ENCODE results near the gene CR2.

CR2 gene

DNA sequence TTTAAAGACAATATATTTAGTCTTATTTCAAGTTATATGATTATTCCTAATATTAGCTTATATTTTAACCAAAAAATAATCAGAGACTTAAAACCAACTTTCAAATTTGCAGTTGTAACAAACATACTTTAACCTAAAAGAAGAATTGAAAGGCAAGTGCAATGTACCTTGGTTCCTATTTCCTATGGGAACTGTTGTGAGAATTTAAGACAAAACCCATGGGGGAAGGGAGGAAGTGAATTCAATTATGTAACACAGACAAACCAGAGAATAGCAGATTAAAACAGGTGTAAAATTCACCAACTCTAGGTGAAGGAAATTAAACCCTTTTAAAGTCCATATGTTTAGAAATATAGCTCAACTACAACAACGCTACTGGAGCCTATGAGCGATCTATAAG is 22.6 kb upstream of the CR2 start:
- ATAC-seq: no peak
- TF ChIP-seq, protein P1, sequence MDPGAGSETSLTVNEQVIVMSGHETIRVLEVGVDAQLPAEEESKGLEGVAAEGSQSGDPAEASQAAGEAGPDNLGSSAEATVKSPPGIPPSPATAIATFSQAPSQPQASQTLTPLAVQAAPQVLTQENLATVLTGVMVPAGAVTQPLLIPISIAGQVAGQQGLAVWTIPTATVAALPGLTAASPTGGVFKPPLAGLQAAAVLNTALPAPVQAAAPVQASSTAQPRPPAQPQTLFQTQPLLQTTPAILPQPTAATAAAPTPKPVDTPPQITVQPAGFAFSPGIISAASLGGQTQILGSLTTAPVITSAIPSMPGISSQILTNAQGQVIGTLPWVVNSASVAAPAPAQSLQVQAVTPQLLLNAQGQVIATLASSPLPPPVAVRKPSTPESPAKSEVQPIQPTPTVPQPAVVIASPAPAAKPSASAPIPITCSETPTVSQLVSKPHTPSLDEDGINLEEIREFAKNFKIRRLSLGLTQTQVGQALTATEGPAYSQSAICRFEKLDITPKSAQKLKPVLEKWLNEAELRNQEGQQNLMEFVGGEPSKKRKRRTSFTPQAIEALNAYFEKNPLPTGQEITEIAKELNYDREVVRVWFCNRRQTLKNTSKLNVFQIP (CRISPR knock-in tag; IDR thresholded peaks at IDR 0.05; ENCODE audit: borderline replicate concordance, low read depth): no peak
- TF ChIP-seq RARB (CRISPR knock-in tag; IDR thresholded peaks at IDR 0.05) (no peak), TCF4 (CRISPR knock-in tag; IDR thresholded peaks at IDR 0.05; ENCODE audit: borderline replicate concordance) (no peak), PPARA (CRISPR knock-in tag; IDR thresholded peaks at IDR 0.05; ENCODE audit: borderline replicate concordance) (no peak), BACH2 (CRISPR knock-in tag; IDR thresholded peaks at IDR 0.05; ENCODE audit: borderline replicate concordance) (no peak), ZC3H10 (CRISPR knock-in tag; IDR thresholded peaks at IDR 0.05) (no peak), ZFP3 (CRISPR knock-in tag; IDR thresholded peaks at IDR 0.05) (no peak), SNAI2 (CRISPR knock-in tag; IDR thresholded peaks at IDR 0.05) (no peak), CSDC2 (CRISPR knock-in tag; IDR thresholded peaks at IDR 0.05) (no peak), ESRRG (CRISPR knock-in tag; IDR thresholded peaks at IDR 0.05) (no peak), ZFP30 (CRISPR knock-in tag; IDR thresholded peaks at IDR 0.05) (no peak), ISL1 (CRISPR knock-in tag; IDR thresholded peaks at IDR 0.05) (no peak), TOX (CRISPR knock-in tag; IDR thresholded peaks at IDR 0.05; ENCODE audit: borderline replicate concordance) (no peak), GLIS3 (CRISPR knock-in tag; IDR thresholded peaks at IDR 0.05) (no peak)
- TF ChIP-seq, protein P2, sequence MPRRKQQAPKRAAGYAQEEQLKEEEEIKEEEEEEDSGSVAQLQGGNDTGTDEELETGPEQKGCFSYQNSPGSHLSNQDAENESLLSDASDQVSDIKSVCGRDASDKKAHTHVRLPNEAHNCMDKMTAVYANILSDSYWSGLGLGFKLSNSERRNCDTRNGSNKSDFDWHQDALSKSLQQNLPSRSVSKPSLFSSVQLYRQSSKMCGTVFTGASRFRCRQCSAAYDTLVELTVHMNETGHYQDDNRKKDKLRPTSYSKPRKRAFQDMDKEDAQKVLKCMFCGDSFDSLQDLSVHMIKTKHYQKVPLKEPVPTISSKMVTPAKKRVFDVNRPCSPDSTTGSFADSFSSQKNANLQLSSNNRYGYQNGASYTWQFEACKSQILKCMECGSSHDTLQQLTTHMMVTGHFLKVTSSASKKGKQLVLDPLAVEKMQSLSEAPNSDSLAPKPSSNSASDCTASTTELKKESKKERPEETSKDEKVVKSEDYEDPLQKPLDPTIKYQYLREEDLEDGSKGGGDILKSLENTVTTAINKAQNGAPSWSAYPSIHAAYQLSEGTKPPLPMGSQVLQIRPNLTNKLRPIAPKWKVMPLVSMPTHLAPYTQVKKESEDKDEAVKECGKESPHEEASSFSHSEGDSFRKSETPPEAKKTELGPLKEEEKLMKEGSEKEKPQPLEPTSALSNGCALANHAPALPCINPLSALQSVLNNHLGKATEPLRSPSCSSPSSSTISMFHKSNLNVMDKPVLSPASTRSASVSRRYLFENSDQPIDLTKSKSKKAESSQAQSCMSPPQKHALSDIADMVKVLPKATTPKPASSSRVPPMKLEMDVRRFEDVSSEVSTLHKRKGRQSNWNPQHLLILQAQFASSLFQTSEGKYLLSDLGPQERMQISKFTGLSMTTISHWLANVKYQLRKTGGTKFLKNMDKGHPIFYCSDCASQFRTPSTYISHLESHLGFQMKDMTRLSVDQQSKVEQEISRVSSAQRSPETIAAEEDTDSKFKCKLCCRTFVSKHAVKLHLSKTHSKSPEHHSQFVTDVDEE (CRISPR knock-in tag; IDR thresholded peaks at IDR 0.05): no peak
- TF ChIP-seq, protein P3, sequence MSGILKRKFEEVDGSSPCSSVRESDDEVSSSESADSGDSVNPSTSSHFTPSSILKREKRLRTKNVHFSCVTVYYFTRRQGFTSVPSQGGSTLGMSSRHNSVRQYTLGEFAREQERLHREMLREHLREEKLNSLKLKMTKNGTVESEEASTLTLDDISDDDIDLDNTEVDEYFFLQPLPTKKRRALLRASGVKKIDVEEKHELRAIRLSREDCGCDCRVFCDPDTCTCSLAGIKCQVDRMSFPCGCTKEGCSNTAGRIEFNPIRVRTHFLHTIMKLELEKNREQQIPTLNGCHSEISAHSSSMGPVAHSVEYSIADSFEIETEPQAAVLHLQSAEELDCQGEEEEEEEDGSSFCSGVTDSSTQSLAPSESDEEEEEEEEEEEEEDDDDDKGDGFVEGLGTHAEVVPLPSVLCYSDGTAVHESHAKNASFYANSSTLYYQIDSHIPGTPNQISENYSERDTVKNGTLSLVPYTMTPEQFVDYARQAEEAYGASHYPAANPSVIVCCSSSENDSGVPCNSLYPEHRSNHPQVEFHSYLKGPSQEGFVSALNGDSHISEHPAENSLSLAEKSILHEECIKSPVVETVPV (CRISPR knock-in tag; IDR thresholded peaks at IDR 0.05): no peak
- TF ChIP-seq, protein P4, sequence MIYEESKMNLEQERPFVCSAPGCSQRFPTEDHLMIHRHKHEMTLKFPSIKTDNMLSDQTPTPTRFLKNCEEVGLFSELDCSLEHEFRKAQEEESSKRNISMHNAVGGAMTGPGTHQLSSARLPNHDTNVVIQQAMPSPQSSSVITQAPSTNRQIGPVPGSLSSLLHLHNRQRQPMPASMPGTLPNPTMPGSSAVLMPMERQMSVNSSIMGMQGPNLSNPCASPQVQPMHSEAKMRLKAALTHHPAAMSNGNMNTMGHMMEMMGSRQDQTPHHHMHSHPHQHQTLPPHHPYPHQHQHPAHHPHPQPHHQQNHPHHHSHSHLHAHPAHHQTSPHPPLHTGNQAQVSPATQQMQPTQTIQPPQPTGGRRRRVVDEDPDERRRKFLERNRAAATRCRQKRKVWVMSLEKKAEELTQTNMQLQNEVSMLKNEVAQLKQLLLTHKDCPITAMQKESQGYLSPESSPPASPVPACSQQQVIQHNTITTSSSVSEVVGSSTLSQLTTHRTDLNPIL (CRISPR knock-in tag; IDR thresholded peaks at IDR 0.05; ENCODE audit: low read depth): no peak
- TF ChIP-seq, protein P5, sequence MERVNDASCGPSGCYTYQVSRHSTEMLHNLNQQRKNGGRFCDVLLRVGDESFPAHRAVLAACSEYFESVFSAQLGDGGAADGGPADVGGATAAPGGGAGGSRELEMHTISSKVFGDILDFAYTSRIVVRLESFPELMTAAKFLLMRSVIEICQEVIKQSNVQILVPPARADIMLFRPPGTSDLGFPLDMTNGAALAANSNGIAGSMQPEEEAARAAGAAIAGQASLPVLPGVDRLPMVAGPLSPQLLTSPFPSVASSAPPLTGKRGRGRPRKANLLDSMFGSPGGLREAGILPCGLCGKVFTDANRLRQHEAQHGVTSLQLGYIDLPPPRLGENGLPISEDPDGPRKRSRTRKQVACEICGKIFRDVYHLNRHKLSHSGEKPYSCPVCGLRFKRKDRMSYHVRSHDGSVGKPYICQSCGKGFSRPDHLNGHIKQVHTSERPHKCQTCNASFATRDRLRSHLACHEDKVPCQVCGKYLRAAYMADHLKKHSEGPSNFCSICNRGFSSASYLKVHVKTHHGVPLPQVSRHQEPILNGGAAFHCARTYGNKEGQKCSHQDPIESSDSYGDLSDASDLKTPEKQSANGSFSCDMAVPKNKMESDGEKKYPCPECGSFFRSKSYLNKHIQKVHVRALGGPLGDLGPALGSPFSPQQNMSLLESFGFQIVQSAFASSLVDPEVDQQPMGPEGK (CRISPR knock-in tag; IDR thresholded peaks at IDR 0.05; ENCODE audit: borderline replicate concordance): no peak

DNA sequence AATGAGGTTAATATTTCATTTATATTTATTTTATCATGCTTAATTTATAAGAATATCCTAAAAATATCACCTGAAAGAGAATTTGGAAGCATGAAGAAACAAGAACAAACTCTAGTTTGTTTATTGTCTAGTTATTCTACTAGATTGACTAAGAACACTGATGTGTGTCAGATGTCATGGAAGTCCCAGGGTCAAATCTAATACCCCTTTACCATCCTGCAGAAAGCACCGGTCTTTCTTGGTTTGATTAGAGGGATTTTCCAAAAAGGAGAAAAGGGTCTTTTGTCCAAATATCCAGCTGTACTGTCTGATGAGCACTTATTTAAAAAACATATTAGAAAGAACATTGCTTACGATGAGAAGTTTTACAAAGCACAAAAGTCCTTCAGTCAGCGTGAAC is 20.7 kb upstream of the CR2 start:
- ATAC-seq: no peak

More for the DNA sequence above, 20.7 kb upstream of the CR2 start:
- TF ChIP-seq, protein P1 (CRISPR knock-in tag; IDR thresholded peaks at IDR 0.05; ENCODE audit: borderline replicate concordance, low read depth): no peak
- TF ChIP-seq SNAI2 (CRISPR knock-in tag; IDR thresholded peaks at IDR 0.05) (no peak), ESRRG (CRISPR knock-in tag; IDR thresholded peaks at IDR 0.05) (no peak), ARNTL (CRISPR knock-in tag; IDR thresholded peaks at IDR 0.05; ENCODE audit: borderline replicate concordance, low read depth) (no peak), RARB (CRISPR knock-in tag; IDR thresholded peaks at IDR 0.05) (no peak), ZFP30 (CRISPR knock-in tag; IDR thresholded peaks at IDR 0.05) (no peak), OSR1 (CRISPR knock-in tag; IDR thresholded peaks at IDR 0.05) (no peak), BACH2 (CRISPR knock-in tag; IDR thresholded peaks at IDR 0.05; ENCODE audit: borderline replicate concordance) (no peak), ZFP3 (CRISPR knock-in tag; IDR thresholded peaks at IDR 0.05) (no peak), PPARA (CRISPR knock-in tag; IDR thresholded peaks at IDR 0.05; ENCODE audit: borderline replicate concordance) (no peak), ZNF70 (CRISPR knock-in tag; IDR thresholded peaks at IDR 0.05) (no peak)
- TF ChIP-seq, protein P5 (CRISPR knock-in tag; IDR thresholded peaks at IDR 0.05; ENCODE audit: borderline replicate concordance): no peak
- TF ChIP-seq, protein P3 (CRISPR knock-in tag; IDR thresholded peaks at IDR 0.05): no peak
- TF ChIP-seq, protein P4 (CRISPR knock-in tag; IDR thresholded peaks at IDR 0.05; ENCODE audit: low read depth): no peak
